Psoas muscle (tissue), 8 donors: Measurements from ENCODE around the gene LRRC4C. TPM values are rescaled to one million over a fixed set of nuclear protein-coding genes. Genes with fewer than 3 reads are reported as not detected.

Experiments used
- ATAC-seq, 4 donors: fragments of 200-7000 bp; cut with Tn5 transposase; one replicate each; pipeline ENCODE4 v1.9.1; 2020; ENCODE audit warnings: moderate library complexity in 3 of 4, mild to moderate bottlenecking in 2 of 4
- DNase-seq, 2 donors: peaks; one replicate each; pipeline ENCODE4 v3.0.0-alpha.2; 2020
- H3K27ac ChIP-seq: fragments of 200-600 bp; one replicate; pipeline ENCODE4 v1.8.0; 2022
- H3K27me3 ChIP-seq, 3 donors: fragments of 200-600 bp in 1 of 3; one replicate each; pipeline versions ENCODE4 v1.6.1 to v1.8.0; 2013 to 2022; ENCODE audit warnings: low read length in 2 of 3, mild to moderate bottlenecking in 2 of 3, moderate library complexity in 1 of 3; ENCODE audit not compliant: insufficient read depth in 3 of 3
- H3K36me3 ChIP-seq, 2 donors: fragments of 200-600 bp in 1 of 2; one replicate each; pipeline versions ENCODE4 v1.6.1 to v1.8.0; 2013 to 2022; ENCODE audit warnings: low read depth in 1 of 2, mild to moderate bottlenecking in 1 of 2, moderate library complexity in 1 of 2; ENCODE audit not compliant: insufficient read depth in 1 of 2
- H3K4me1 ChIP-seq: fragments of 200-600 bp; one replicate; pipeline ENCODE4 v1.8.0; 2022
- H3K4me3 ChIP-seq: fragments of 200-600 bp; one replicate; pipeline ENCODE4 v1.8.0; 2022; ENCODE audit warnings: mild to moderate bottlenecking
- H3K9me3 ChIP-seq: fragments of 200-600 bp; one replicate; pipeline ENCODE4 v1.8.0; 2022
- CTCF ChIP-seq: fragments of 200-600 bp; IDR thresholded peaks from one replicate; pipeline ENCODE4 v1.8.0; 2022; ENCODE audit warnings: antibody characterized with exemption
- WGBS, 3 donors: extraction: QIAGEN DNeasy Blood & Tissue Kit; methylation state at CpG; one replicate each; pipeline versions ENCODE4 v1.1.6 to v1.1.7; 2013; 5-methylcytosine and 5-hydroxymethylcytosine counted together
- intact Hi-C, 2 donors: fragments of 100-400 bp; cut with DNase I; formaldehyde crosslinking; loops; one replicate each; pipeline versions ENCODE4 v1.11.0 to v1.14.2; 2022
- polyA plus RNA-seq, 3 donors: library from polyadenylated mRNA; stranded (reverse); fragments of 200-250 nt; gene quantifications; one replicate each; pipeline ENCODE4 v1.2.3, GENCODE V29; 2013
- total RNA-seq, 4 donors: library from RNA; stranded (reverse); fragmentation: NEBNext Ultra II Directional in 2 of 4; extraction: Animal tissue kit (Norgen Biotek cat#: 25700) in 2 of 4; gene quantifications; one replicate each; pipeline versions ENCODE4 v1.2.1 to v1.2.4, GENCODE V29; 2021 to 2023
- donor health status: healthy with polysubstance abuse.
- donor health status: DM: no; HTN: no; CAD: no; lungs with moderate emphysema.
- donor health status: Bipolar disorder and iron deficiency.
- donor health status: healthy.
- donor health status: DM: yes; HTN: yes; CAD: no.
- donor health status: DM: no; HTN: no; CAD: no.
- donor health status: DM: no; HTN: no; CAD: no.
- donor health status: DM: yes; HTN: yes; CAD: no.

The LRRC4C gene
- total and polyA plus RNA-seq, 7 donors: 0.04 to 0.34 (median 0.12) TPM; not detected in 1

- H3K27ac ChIP-seq: no peak overlapping the region
- DNase-seq: no peak
- no peak overlapping the region for H3K4me3 ChIP-seq
- peaks cover 23% of the 10 kb centered on the region for H3K9me3 ChIP-seq
- H3K36me3 ChIP-seq: no peaks in the 10 kb centered on the region
- no peak for ATAC-seq
- no peak for TF ChIP-seq CTCF
- no peaks in the 10 kb centered on the region for H3K4me1 ChIP-seq
- H3K27me3 ChIP-seq: no peaks in the 10 kb centered on the region
- intact Hi-C loops: no loop called here
- WGBS, 3 donors: 58 to 61% (median 61%) methylated on average over 3 of the region's 3 CpGs
Measured at GRCh38 chr11:40602866-40603552, 856.4 kb downstream of the LRRC4C start.

GRCh38 chr11:40597546-40598113 is 861.8 kb downstream of the LRRC4C start:
- Histone ChIP-seq H3K4me1 (no peaks in the 10 kb centered on the region), H3K4me3 (no peak overlapping the region), H3K9me3 (no peaks in the 10 kb centered on the region), H3K27me3 (no peaks in the 10 kb centered on the region), H3K36me3 (no peaks in the 10 kb centered on the region), H3K27ac (no peak overlapping the region)
- intact Hi-C loops: no loop called here
- ATAC-seq (no peak), DNase-seq (no peak)
- 61 to 64% (median 63%) methylated on average over 5 of the region's 5 CpGs for WGBS, 3 donors
- TF ChIP-seq CTCF: no peak

- DNase-seq: no peak
- intact Hi-C loops: no loop called here
- Histone ChIP-seq H3K9me3 (no peaks in the 10 kb centered on the region), H3K27ac (no peak overlapping the region), H3K27me3 (no peaks in the 10 kb centered on the region), H3K4me1 (no peaks in the 10 kb centered on the region), H3K36me3 (no peaks in the 10 kb centered on the region), H3K4me3 (no peak overlapping the region)
- 20 to 42% (median 37%) methylated on average over 1 of the region's 1 CpG for WGBS, 3 donors
- TF ChIP-seq CTCF: no peak
- no peak for ATAC-seq
Measured at GRCh38 chr11:40573254-40573891, 886.1 kb downstream of the LRRC4C start.

- H3K27ac ChIP-seq: no peak overlapping the region
- H3K27me3 ChIP-seq: no peaks in the 10 kb centered on the region
- DNase-seq: no peak
- H3K9me3 ChIP-seq: no peaks in the 10 kb centered on the region
- no peak overlapping the region for H3K4me3 ChIP-seq
- intact Hi-C loops: no loop called here
- H3K4me1 ChIP-seq: no peaks in the 10 kb centered on the region
- no peaks in the 10 kb centered on the region for H3K36me3 ChIP-seq
- no peak for ATAC-seq
- 66 to 80% (median 72%) methylated on average over 1 of the region's 1 CpG for WGBS, 3 donors
- TF ChIP-seq CTCF: no peak
Measured at GRCh38 chr11:40569947-40570531, 889.4 kb downstream of the LRRC4C start.
